ENCODE data around the gene PRKAG3. TPM values are rescaled to one million over a fixed set of nuclear protein-coding genes. Genes with fewer than 3 reads are reported as not detected.

The PRKAG3 gene
- total RNA-seq, 2 experiments from 2014 or later: not detected

DNA sequence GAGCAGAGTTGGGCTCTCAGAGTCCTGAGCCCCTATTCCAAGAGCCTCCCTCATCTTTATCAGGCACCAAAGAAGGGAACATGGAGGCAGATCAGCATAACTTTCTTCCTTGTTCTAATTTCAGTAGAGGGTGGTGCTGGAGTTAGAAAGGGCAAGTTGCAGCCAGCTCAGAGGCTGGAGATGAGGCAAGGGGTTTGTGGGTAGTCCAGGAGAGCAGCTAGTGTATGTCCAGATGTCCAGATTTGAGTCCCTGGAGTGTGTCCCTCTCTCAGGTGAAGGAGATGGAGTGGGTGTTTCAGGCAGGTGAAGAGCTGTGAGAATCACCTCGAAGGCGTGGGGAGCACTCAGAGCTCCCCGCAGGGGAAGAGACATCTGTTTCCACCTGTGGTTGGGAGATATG, 478 bp upstream of the PRKAG3 start:
- H3K27me3 Mint-ChIP-seq (ENCODE audit: low read depth): peaks cover 26% of the 10 kb centered on the region

DNA sequence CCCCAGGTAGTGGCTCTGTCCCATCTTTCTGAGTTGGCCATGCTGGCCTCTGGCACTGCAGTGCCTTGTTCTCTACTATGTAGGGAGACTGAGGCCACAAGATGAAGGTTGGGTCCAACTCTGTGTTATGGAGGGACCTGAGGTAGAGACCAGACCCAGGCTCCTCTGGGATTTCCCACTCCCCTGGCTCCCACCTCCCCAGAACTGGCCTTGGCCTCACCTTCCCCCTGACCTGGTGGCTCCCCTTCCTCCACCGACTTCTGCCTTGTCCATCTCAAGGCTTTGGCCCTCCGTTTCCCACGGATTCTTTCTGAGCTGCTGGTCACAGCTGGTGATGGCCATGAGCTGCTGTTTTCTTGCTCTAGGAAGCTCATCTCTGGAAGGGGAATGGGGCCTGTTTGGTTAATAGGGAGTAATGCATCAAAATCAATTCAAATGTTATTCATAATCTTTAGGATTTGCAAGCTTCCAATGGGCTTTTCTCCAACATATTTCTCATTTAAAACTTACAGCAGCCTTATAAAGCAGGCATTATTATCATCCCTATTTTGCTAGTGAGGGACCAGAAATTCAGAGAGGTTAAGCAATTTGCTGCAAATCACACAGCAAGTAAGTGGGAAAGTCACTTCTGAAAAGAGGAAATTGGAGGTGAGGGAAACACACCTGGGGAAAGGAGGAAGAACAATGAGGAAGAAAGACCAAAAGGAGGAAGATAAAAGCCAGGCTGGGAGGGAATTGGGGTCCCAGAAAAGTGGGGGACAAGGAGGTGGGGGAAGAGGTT, 887 bp downstream of the PRKAG3 start:
- no peak for DNase-seq
- H3K4me1 Mint-ChIP-seq (ENCODE audit: low read depth): no peaks in the 10 kb centered on the region
- CTCF ChIA-PET: no interaction called here
- H3K27ac Mint-ChIP-seq: no peak overlapping the region
- peaks cover 24% of the 10 kb centered on the region for H3K27me3 Mint-ChIP-seq (ENCODE audit: low read depth)
- intact Hi-C loops (cut with micrococcal nuclease): no loop called here
- H3K36me3 Mint-ChIP-seq (ENCODE audit: low read depth): no peaks in the 10 kb centered on the region
- no peaks in the 10 kb centered on the region for H3K9me3 Mint-ChIP-seq
- no peak overlapping the region for H3K4me3 Mint-ChIP-seq

More for the DNA sequence above, 478 bp upstream of the PRKAG3 start:
- intact Hi-C loops (cut with micrococcal nuclease): no loop called here
- Mint-ChIP-seq H3K4me1 (ENCODE audit: low read depth) (no peaks in the 10 kb centered on the region), H3K27ac (no peak overlapping the region), H3K4me3 (no peak overlapping the region), H3K36me3 (ENCODE audit: low read depth) (no peaks in the 10 kb centered on the region), H3K9me3 (peaks cover 3% of the 10 kb centered on the region)
- no peak for DNase-seq
- CTCF ChIA-PET: no interaction called here

- no peak for DNase-seq
- H3K27ac Mint-ChIP-seq: no peak overlapping the region
- no peaks in the 10 kb centered on the region for H3K4me1 Mint-ChIP-seq (ENCODE audit: low read depth)
- peaks cover 23% of the 10 kb centered on the region for H3K27me3 Mint-ChIP-seq (ENCODE audit: low read depth)
- H3K9me3 Mint-ChIP-seq: no peaks in the 10 kb centered on the region
- intact Hi-C loops (cut with micrococcal nuclease): no loop called here
- no peak overlapping the region for H3K4me3 Mint-ChIP-seq
- no peaks in the 10 kb centered on the region for H3K36me3 Mint-ChIP-seq (ENCODE audit: low read depth)
- CTCF ChIA-PET: no interaction called here
These were observed 1.6 kb downstream of the PRKAG3 start for GRCh38 chr2:218829868-218830451.

- CTCF ChIA-PET: interaction anchor here (0.8 to 1.3 kb wide), 2 partner anchors 10 to 101 kb away, joined by 3 to 5 read pairs; no protein-coding TSS in a partner anchor
These were observed 3.2 kb downstream of the PRKAG3 start for GRCh38 chr2:218828477-218828778.

DNA sequence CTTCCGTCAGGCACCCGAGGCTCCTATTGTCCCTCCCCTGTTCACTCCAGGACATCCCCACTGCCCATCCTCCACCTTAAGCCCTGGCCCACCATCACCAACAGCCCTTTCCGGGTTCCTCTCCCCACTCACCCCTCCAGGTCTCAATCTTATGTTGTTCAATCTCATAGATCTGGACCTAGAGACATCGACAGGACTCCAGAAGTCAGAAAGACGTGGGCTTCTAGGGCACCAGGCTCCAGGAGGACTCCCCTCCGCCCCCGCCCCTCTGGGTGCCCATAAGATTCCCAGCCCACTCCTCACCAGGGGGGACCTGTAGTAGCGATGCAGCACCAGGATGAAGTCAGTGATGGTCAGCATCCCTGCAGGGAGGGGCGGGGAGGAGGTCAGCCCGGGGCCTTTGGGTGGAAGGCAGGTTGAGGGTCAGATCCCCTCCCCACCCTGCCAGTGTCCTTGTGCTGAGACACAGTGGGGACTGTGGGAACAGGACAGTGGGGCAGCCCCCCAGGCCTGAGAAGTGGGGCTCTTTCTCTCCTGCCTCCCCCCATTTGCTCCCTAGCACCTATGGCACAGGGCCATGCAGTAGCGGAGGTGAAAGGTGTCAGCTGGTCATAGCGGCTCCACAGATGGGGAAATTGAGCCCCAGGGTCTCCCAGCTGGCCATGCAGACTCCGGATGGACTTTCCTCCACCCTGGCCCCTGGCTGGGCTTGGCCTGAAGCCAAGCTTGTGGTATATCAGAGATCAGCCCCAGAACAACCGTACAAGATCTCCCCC, 3.7 kb downstream of the PRKAG3 start:
- Mint-ChIP-seq H3K27ac (no peak overlapping the region), H3K36me3 (ENCODE audit: low read depth) (no peaks in the 10 kb centered on the region), H3K9me3 (no peaks in the 10 kb centered on the region), H3K4me3 (no peak overlapping the region), H3K4me1 (ENCODE audit: low read depth) (no peaks in the 10 kb centered on the region), H3K27me3 (ENCODE audit: low read depth) (peaks cover 19% of the 10 kb centered on the region)
- no peak for DNase-seq
- CTCF ChIA-PET: interaction anchor here (1.3 to 1.4 kb wide), 2 partner anchors 101 kb away, joined by 3 read pairs; no protein-coding TSS in a partner anchor
- intact Hi-C loops (cut with micrococcal nuclease): no loop called here

More at GRCh38 chr2:218828477-218828778, 3.2 kb downstream of the PRKAG3 start:
- H3K36me3 Mint-ChIP-seq (ENCODE audit: low read depth): no peaks in the 10 kb centered on the region
- no peaks in the 10 kb centered on the region for H3K4me1 Mint-ChIP-seq (ENCODE audit: low read depth)
- no peaks in the 10 kb centered on the region for H3K9me3 Mint-ChIP-seq
- H3K4me3 Mint-ChIP-seq: no peak overlapping the region
- H3K27me3 Mint-ChIP-seq (ENCODE audit: low read depth): peaks cover 20% of the 10 kb centered on the region
- H3K27ac Mint-ChIP-seq: no peak overlapping the region
- intact Hi-C loops (cut with micrococcal nuclease): no loop called here
- no peak for DNase-seq

DNA sequence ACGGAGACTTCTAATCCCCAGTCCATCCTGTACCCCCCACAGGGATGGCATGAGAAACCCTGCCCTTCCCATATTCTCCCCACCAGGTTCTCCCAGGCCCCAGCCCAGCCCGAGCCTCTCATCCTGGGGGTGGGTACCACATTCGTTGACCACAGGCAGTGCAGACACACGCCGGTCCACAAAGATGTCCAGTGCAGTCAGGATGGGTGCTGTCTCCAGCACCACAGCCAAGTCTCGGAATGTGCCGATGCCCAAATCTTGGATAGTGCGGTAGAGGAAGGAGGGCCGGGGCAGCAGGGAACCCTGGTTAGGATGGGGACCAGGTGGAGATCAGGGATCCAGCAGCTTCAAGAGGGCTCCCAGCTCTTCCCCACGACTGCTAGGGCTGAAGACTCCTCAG, 4.8 kb downstream of the PRKAG3 start:
- Mint-ChIP-seq H3K27ac (no peak overlapping the region), H3K27me3 (ENCODE audit: low read depth) (peaks cover 11% of the 10 kb centered on the region), H3K9me3 (no peaks in the 10 kb centered on the region), H3K36me3 (ENCODE audit: low read depth) (no peaks in the 10 kb centered on the region), H3K4me1 (ENCODE audit: low read depth) (no peaks in the 10 kb centered on the region), H3K4me3 (no peak overlapping the region)
- intact Hi-C loops (cut with micrococcal nuclease): no loop called here
- DNase-seq: no peak
- CTCF ChIA-PET: interaction anchor here (1.4 kb wide), 1 partner anchor 100 kb away, joined by 3 read pairs; no protein-coding TSS in a partner anchor

DNA sequence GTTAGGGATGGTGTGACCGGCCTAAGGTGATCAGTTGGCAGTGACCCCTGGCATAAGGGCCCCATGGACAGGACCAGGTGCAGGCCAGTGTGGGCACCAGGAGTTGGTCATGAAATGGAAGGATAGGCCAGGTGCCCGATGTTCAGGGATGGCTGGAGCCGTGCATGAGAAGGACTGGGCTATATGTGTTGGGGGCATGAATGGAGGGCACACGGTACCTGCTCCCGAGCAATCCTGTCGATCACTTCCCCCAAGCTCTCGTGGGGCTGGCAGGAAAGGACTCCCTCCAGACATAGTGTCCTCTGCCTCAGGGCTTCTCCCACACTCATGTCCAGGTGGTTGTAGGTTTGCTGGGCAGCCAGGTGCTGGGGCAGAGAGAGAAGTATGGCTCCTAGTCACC, 7.6 kb downstream of the PRKAG3 start:
- no peaks in the 10 kb centered on the region for H3K36me3 Mint-ChIP-seq (ENCODE audit: low read depth)
- CTCF ChIA-PET: no interaction called here

GRCh38 chr2:218823196-218823855, 8.3 kb downstream of the PRKAG3 start:
- Mint-ChIP-seq H3K36me3 (ENCODE audit: low read depth) (no peaks in the 10 kb centered on the region), H3K4me1 (ENCODE audit: low read depth) (no peaks in the 10 kb centered on the region), H3K9me3 (no peaks in the 10 kb centered on the region), H3K27ac (no peak overlapping the region), H3K27me3 (ENCODE audit: low read depth) (peaks cover 3% of the 10 kb centered on the region), H3K4me3 (no peak overlapping the region)
- no peak for DNase-seq
- CTCF ChIA-PET: no interaction called here
- intact Hi-C loops (cut with micrococcal nuclease): no loop called here

More for the DNA sequence above, 7.6 kb downstream of the PRKAG3 start:
- intact Hi-C loops (cut with micrococcal nuclease): no loop called here
- no peak for DNase-seq
- no peak overlapping the region for H3K4me3 Mint-ChIP-seq
- H3K27me3 Mint-ChIP-seq (ENCODE audit: low read depth): peaks cover 3% of the 10 kb centered on the region
- H3K27ac Mint-ChIP-seq: no peak overlapping the region
- H3K4me1 Mint-ChIP-seq (ENCODE audit: low read depth): no peaks in the 10 kb centered on the region
- no peaks in the 10 kb centered on the region for H3K9me3 Mint-ChIP-seq

GRCh38 chr2:218822622-218823021, 9.0 kb downstream of the PRKAG3 start:
- no peaks in the 10 kb centered on the region for H3K4me1 Mint-ChIP-seq (ENCODE audit: low read depth)
- no peak for DNase-seq
- no peaks in the 10 kb centered on the region for H3K36me3 Mint-ChIP-seq (ENCODE audit: low read depth)
- CTCF ChIA-PET: no interaction called here
- intact Hi-C loops (cut with micrococcal nuclease): no loop called here
- H3K27me3 Mint-ChIP-seq (ENCODE audit: low read depth): peaks cover 3% of the 10 kb centered on the region
- H3K9me3 Mint-ChIP-seq: no peaks in the 10 kb centered on the region
- H3K27ac Mint-ChIP-seq: no peak overlapping the region
- no peak overlapping the region for H3K4me3 Mint-ChIP-seq

GRCh38 chr2:218821605-218822211, 9.9 kb downstream of the PRKAG3 start:
- Mint-ChIP-seq H3K9me3 (no peaks in the 10 kb centered on the region), H3K4me1 (ENCODE audit: low read depth) (no peaks in the 10 kb centered on the region), H3K4me3 (no peak overlapping the region), H3K36me3 (ENCODE audit: low read depth) (no peaks in the 10 kb centered on the region), H3K27me3 (ENCODE audit: low read depth) (peaks cover 5% of the 10 kb centered on the region), H3K27ac (no peak overlapping the region)
- CTCF ChIA-PET: no interaction called here
- intact Hi-C loops (cut with micrococcal nuclease): no loop called here
- no peak for DNase-seq

DNA sequence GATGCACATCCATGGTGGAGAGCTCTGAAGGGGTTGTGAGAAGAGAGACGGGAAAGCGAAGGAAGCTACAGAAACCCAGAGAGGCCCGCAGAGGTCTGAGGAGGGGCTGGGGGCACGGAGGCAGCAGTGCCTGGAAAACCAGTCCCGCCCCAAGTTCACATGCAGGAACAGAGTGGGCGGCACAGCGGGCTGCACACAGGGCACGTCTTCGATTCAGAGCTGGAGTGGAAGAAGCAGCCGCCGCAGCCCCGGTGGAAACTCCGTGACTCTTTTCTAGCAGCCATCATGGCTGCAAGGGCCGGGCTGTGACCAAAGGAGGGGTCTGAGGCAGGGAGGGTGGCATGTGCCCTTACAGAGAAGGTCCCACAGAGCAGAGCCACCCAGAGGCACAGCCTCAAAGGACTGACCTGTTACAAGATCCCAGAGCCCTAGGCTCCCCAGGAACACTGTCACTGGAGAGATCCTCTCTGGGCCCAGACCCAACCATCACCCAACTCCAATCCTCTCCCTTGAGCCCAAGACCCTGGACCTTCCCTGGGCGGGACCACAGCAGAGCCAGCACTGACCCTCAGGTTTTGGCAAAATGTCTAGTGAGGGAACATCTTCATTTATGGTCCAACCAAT, 10.7 kb downstream of the PRKAG3 start:
- Mint-ChIP-seq H3K4me1 (ENCODE audit: low read depth) (no peaks in the 10 kb centered on the region), H3K9me3 (no peaks in the 10 kb centered on the region), H3K27ac (no peak overlapping the region), H3K27me3 (ENCODE audit: low read depth) (peaks cover 6% of the 10 kb centered on the region), H3K4me3 (no peak overlapping the region), H3K36me3 (ENCODE audit: low read depth) (no peaks in the 10 kb centered on the region)
- no peak for DNase-seq
- CTCF ChIA-PET: interaction anchor here (1.3 kb wide), 1 partner anchor 162 kb away, joined by 4 read pairs; the partner anchor contains the start of genes BCS1L and ZNF142
- intact Hi-C loops (cut with micrococcal nuclease): no loop called here

- Mint-ChIP-seq H3K4me1 (ENCODE audit: low read depth) (no peaks in the 10 kb centered on the region), H3K27me3 (ENCODE audit: low read depth) (peaks cover 6% of the 10 kb centered on the region), H3K36me3 (ENCODE audit: low read depth) (no peaks in the 10 kb centered on the region), H3K27ac (no peak overlapping the region), H3K9me3 (no peaks in the 10 kb centered on the region), H3K4me3 (no peak overlapping the region)
- DNase-seq: no peak
- intact Hi-C loops (cut with micrococcal nuclease): no loop called here
- CTCF ChIA-PET: no interaction called here
These were observed 12.5 kb downstream of the PRKAG3 start for GRCh38 chr2:218819093-218819492.
